DND-41 (cell line): ENCODE data around the gene FSCN2.
"Not testable (repeated sequence)": the region's sequence is repeated elsewhere in the genome, so short reads cannot be mapped to it uniquely, and the experiment has no call there.

ENCODE experiments used
- ATAC-seq: fragments of 200-7000 bp; cut with Tn5 transposase; 3 replicates; pipeline ENCODE4 v1.9.1; 2021; ENCODE audit warnings: low read depth; ENCODE audit not compliant: insufficient read depth
- DNase-seq: peaks from one replicate; pipeline ENCODE4 v3.0.0-alpha.2; 2020
- H2AFZ ChIP-seq: 2 replicates; pipeline ENCODE4 v1.6.0; 2012; ENCODE audit warnings: low read depth, low read length
- H3K27ac ChIP-seq: 2 replicates; pipeline ENCODE4 v1.5.1; 2012; ENCODE audit warnings: low read length, inconsistent platforms
- H3K27me3 ChIP-seq: fragments of 200-600 bp; sonication (generic); 2 replicates; pipeline ENCODE4 v1.6.0; 2012; ENCODE audit warnings: low read length, mild to moderate bottlenecking, inconsistent platforms; ENCODE audit not compliant: insufficient read depth, poor library complexity
- H3K36me3 ChIP-seq: 2 replicates; pipeline ENCODE4 v1.5.1; 2012; ENCODE audit warnings: low read length, inconsistent platforms; ENCODE audit not compliant: insufficient read depth
- H3K4me1 ChIP-seq: 2 replicates; pipeline ENCODE4 v1.5.1; 2012; ENCODE audit warnings: mild to moderate bottlenecking, low read length; ENCODE audit not compliant: insufficient read depth
- H3K4me2 ChIP-seq: 2 replicates; pipeline ENCODE4 v1.6.0; 2012; ENCODE audit warnings: mild to moderate bottlenecking, moderate library complexity, low read length, inconsistent platforms; ENCODE audit not compliant: insufficient read depth
- H3K4me3 ChIP-seq, 2 experiments: fragments of 200-600 bp in 1 of 2; shearing (Covaris generic) in 1 of 2; 2 replicates each; pipeline ENCODE4 v1.5.1; 2012 to 2016; ENCODE audit warnings: inconsistent platforms in 2 of 2, low read length in 2 of 2, mild to moderate bottlenecking in 2 of 2, low read depth in 1 of 2, moderate library complexity in 1 of 2
- H3K79me2 ChIP-seq: 2 replicates; pipeline ENCODE4 v1.6.0; 2012; ENCODE audit warnings: low read length, inconsistent platforms; ENCODE audit not compliant: insufficient read depth
- H3K9ac ChIP-seq: 2 replicates; pipeline ENCODE4 v1.6.0; 2012; ENCODE audit warnings: low read depth, mild to moderate bottlenecking, inconsistent platforms, low read length, moderate library complexity
- H3K9me3 ChIP-seq: 2 replicates; pipeline ENCODE4 v1.5.1; 2012; ENCODE audit warnings: low read length, moderate library complexity, mild to moderate bottlenecking, inconsistent platforms; ENCODE audit not compliant: insufficient read depth, severe bottlenecking
- H4K20me1 ChIP-seq: 2 replicates; pipeline ENCODE4 v1.6.0; 2012; ENCODE audit warnings: low read length; ENCODE audit not compliant: insufficient read depth
- EZH2 ChIP-seq: IDR thresholded peaks from 3 replicates; pipeline ENCODE4 v1.6.1; 2012; ENCODE audit warnings: borderline replicate concordance, low read depth, mild to moderate bottlenecking, moderate library complexity, low read length, inconsistent platforms; ENCODE audit not compliant: severe bottlenecking
- TF ChIP-seq, protein P1 (sequence below): IDR thresholded peaks from 2 replicates; pipeline ENCODE4 v1.5.1; 2012; ENCODE audit warnings: borderline replicate concordance, low read length, moderate library complexity, mild to moderate bottlenecking; ENCODE audit not compliant: poor library complexity, severe bottlenecking; ENCODE audit errors: extremely low read depth

The FSCN2 gene

DNA sequence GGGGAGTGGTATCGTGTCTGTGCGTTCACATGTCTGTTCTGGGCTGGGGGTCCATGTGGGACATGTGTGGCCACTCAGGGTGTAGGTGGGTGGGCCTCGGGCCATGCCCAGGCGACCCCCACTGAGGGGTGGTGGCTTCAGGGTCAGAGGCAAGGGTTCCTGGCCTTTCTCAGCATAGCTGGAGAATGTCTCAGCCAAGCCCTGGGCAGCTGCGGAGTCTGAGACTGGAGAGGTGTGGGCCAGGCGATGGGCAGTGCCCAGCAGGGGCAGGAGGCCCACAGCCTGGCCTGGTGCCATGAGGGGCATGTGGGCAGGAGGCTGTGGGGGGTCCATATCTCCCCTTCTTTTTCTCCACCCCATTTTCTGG, 1.2 kb downstream of the FSCN2 start:
- no peaks in the 10 kb centered on the region for H3K36me3 ChIP-seq
- no peak overlapping the region for H3K27ac ChIP-seq
- no peaks in the 10 kb centered on the region for H3K79me2 ChIP-seq
- no peak overlapping the region for H2AFZ ChIP-seq
- H3K9ac ChIP-seq = no peak overlapping the region
- ATAC-seq (no peak), DNase-seq (no peak)
- no peaks in the 10 kb centered on the region for H3K27me3 ChIP-seq
- no peaks in the 10 kb centered on the region for H3K9me3 ChIP-seq
- H4K20me1 ChIP-seq = peaks cover 8% of the 10 kb centered on the region
- TF ChIP-seq, protein P1, sequence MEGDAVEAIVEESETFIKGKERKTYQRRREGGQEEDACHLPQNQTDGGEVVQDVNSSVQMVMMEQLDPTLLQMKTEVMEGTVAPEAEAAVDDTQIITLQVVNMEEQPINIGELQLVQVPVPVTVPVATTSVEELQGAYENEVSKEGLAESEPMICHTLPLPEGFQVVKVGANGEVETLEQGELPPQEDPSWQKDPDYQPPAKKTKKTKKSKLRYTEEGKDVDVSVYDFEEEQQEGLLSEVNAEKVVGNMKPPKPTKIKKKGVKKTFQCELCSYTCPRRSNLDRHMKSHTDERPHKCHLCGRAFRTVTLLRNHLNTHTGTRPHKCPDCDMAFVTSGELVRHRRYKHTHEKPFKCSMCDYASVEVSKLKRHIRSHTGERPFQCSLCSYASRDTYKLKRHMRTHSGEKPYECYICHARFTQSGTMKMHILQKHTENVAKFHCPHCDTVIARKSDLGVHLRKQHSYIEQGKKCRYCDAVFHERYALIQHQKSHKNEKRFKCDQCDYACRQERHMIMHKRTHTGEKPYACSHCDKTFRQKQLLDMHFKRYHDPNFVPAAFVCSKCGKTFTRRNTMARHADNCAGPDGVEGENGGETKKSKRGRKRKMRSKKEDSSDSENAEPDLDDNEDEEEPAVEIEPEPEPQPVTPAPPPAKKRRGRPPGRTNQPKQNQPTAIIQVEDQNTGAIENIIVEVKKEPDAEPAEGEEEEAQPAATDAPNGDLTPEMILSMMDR = no peak
- no peak for TF ChIP-seq EZH2
- H3K4me3 ChIP-seq = no peak overlapping the region
- no peak overlapping the region for H3K4me2 ChIP-seq
- no peaks in the 10 kb centered on the region for H3K4me1 ChIP-seq

DNA sequence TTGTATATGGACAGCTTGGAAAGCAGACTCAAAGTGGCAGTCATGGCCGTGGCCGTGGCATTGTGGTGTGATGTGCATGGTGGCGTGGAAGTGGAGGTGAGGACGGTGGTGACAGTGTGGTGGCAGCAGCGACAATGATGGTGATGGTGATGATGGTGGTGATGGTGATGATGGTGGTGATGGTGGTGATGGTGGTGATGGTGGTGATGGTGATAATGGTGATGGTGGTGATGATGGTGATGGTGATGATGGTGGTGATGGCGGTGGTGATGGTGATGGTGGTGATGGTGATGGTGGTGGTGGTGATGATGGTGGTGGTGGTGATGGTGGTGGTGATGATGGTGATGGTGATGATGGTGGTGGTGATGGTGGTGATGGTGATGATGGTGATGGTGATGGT, 2.8 kb downstream of the FSCN2 start:
- H3K79me2 ChIP-seq, H3K27me3 ChIP-seq, H3K9ac ChIP-seq, H3K9me3 ChIP-seq, H3K4me2 ChIP-seq, H2AFZ ChIP-seq, H3K4me1 ChIP-seq, DNase-seq, ATAC-seq, H3K36me3 ChIP-seq, H3K4me3 ChIP-seq, H3K27ac ChIP-seq: not testable (repeated sequence)
- H4K20me1 ChIP-seq = peaks cover 13% of the 10 kb centered on the region

DNA sequence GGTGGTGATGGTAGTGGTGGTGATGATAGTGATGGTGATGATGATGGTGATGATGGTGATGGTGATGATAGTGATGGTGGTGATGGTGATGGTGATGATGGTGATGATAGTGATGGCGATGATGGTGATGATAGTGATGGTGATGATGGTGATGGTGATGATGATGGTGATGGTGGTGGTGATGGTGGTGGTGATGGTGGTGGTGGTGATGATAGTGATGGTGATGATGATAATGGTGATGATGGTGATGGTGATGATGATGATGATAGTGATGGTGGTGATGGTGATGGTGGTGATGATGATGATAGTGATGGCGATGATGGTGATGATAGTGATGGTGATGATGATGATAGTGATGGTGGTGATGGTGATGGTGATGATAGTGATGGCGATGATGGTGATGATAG, 3.8 kb downstream of the FSCN2 start:
- ATAC-seq, H3K79me2 ChIP-seq, H3K9me3 ChIP-seq, DNase-seq, H3K4me2 ChIP-seq, H3K36me3 ChIP-seq, H2AFZ ChIP-seq, H3K4me1 ChIP-seq, H3K27ac ChIP-seq, H3K4me3 ChIP-seq, H3K9ac ChIP-seq, H3K27me3 ChIP-seq: not testable (repeated sequence)
- peaks cover 13% of the 10 kb centered on the region; the same call in 1 of the 2 replicates for H4K20me1 ChIP-seq

DNA sequence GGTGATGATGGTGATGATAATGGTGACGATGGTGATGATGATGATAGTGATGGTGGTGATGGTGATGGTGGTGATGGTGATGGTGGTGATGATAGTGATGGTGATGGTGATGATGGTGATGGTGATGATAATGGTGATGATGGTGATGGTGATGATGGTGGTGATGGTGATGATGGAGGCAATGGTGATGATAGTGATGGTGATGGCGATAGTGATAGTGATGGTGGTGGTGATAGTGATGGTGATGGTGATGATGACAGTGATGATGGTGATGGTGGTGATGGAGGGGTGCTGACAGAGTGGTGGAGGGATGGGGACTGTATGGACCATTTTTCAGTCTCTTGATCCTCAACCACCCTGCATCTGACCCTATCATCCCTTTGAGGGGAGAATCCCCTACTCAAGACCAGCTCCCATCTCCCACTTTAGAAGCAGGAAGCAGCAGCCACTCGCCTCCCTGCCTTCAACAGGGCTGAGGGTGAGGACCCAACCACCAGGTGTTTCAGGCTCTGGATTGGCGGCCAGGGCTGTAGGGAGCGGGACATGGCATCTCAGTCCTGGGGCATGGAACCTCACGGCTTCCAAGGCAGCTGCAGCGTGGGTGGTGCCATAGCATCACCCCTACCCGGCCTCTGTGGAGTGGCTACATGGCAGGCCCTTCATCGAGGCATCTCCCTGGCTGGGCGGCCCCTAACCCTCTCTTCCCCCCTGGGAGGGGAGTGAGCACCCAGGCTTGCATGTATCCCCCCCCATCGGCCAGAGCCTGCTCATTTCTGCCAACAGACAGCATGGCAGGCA, 4.5 kb downstream of the FSCN2 start:
- ATAC-seq = 0 out of 3 replicates have a peak, but pooled peaks have one; percentile 7
- Histone ChIP-seq H3K27ac (no peak overlapping the region), H3K9ac (no peak overlapping the region)

More for the DNA sequence above, 4.5 kb downstream of the FSCN2 start:
- Histone ChIP-seq H3K27me3 (no peaks in the 10 kb centered on the region), H2AFZ (no peak overlapping the region), H3K79me2 (no peaks in the 10 kb centered on the region), H3K4me1 (no peaks in the 10 kb centered on the region), H3K36me3 (no peaks in the 10 kb centered on the region), H3K9me3 (no peaks in the 10 kb centered on the region), H3K4me3 (no peak overlapping the region), H4K20me1 (peaks cover 17% of the 10 kb centered on the region), H3K4me2 (no peak overlapping the region)
- no peak for TF ChIP-seq EZH2
- TF ChIP-seq, protein P1 = no peak
- no peak for DNase-seq
